GM12878 (cell line): ENCODE results near the gene CD70. TPM values are rescaled to one million over a fixed set of nuclear protein-coding genes. Genes with fewer than 3 reads are reported as not detected.
A peak's percentile ranks its signal among the peaks of the same experiment; 100 is the strongest.

Experiments
- BCL11A ChIP-seq: IDR thresholded peaks from 2 replicates; pipeline ENCODE4 v1.6.1; 2011; ENCODE audit warnings: low read depth, low read length
- BCL3 ChIP-seq: IDR thresholded peaks from 2 replicates; pipeline ENCODE4 v1.6.1; 2011; ENCODE audit warnings: borderline replicate concordance, low read depth, mild to moderate bottlenecking, moderate library complexity, low read length; ENCODE audit not compliant: insufficient read depth, poor library complexity, severe bottlenecking
- CHD4 ChIP-seq: fragments of 200-600 bp; sonication (generic); IDR thresholded peaks from 2 replicates; pipeline ENCODE4 v1.6.1; 2016; ENCODE audit warnings: mild to moderate bottlenecking
- E2F4 ChIP-seq: IDR thresholded peaks from 2 replicates; pipeline ENCODE4 v1.6.1; 2012; ENCODE audit warnings: low read depth, low read length, improper control_type of control experiment
- ETV6 ChIP-seq, 2 experiments: fragments of 450-650 bp in 1 of 2; IDR thresholded peaks in 1 of 2; conservative IDR thresholded peaks in 1 of 2; 2 replicates each; pipeline ENCODE4 v1.6.1; 2014; ENCODE audit warnings: antibody characterized with exemption in 1 of 2, borderline replicate concordance in 1 of 2, low read depth in 1 of 2, mild to moderate bottlenecking in 1 of 2, moderate library complexity in 1 of 2
- HDAC2 ChIP-seq: fragments of 200-600 bp; sonication (generic); IDR thresholded peaks from 2 replicates; pipeline ENCODE4 v1.6.1; 2017
- HDAC6 ChIP-seq: fragments of 200-600 bp; sonication (generic); IDR thresholded peaks from one replicate; pipeline ENCODE4 v1.8.0; 2017; ENCODE audit warnings: antibody characterized with exemption; ENCODE audit not compliant: unreplicated experiment
- IRF4 ChIP-seq: IDR thresholded peaks from 2 replicates; pipeline ENCODE4 v1.6.1; 2011; ENCODE audit warnings: low read depth, low read length
- MEF2B ChIP-seq: fragments of 450-650 bp; IDR thresholded peaks from 2 replicates; pipeline ENCODE4 v1.6.1; 2018; ENCODE audit warnings: mild to moderate bottlenecking, moderate library complexity; ENCODE audit not compliant: partially characterized antibody, poor library complexity, severe bottlenecking
- MXI1 ChIP-seq: fragments of 150-350 bp; IDR thresholded peaks from 2 replicates; pipeline ENCODE4 v1.6.1; 2011; ENCODE audit warnings: low read depth, mild to moderate bottlenecking, inconsistent platforms, low read length, improper control_type of control experiment
- NFXL1 ChIP-seq: fragments of 450-650 bp; IDR thresholded peaks from 2 replicates; pipeline ENCODE4 v1.6.1; 2017; ENCODE audit warnings: antibody characterized with exemption, mild to moderate bottlenecking, borderline replicate concordance
- NFYB ChIP-seq: IDR thresholded peaks from 2 replicates; pipeline ENCODE4 v1.6.1; 2011; ENCODE audit warnings: low read depth, mild to moderate bottlenecking, low read length, improper control_type of control experiment, moderate library complexity; ENCODE audit not compliant: insufficient read depth
- RCOR1 ChIP-seq: conservative IDR thresholded peaks from 2 replicates; pipeline ENCODE4 v1.6.1; 2012; ENCODE audit warnings: low read depth, low read length, improper control_type of control experiment
- RUNX3 ChIP-seq: IDR thresholded peaks from 2 replicates; pipeline ENCODE4 v1.6.1; 2012; ENCODE audit warnings: low read length, inconsistent platforms
- SMAD5 ChIP-seq: IDR thresholded peaks from 2 replicates; pipeline ENCODE4 v1.6.1; 2016; ENCODE audit warnings: antibody characterized with exemption, low read depth
- SREBF2 ChIP-seq: IDR thresholded peaks from 2 replicates; pipeline ENCODE4 v1.6.1; 2012; ENCODE audit warnings: mild to moderate bottlenecking, low read length
- STAT1 ChIP-seq: fragments of 450-650 bp; conservative IDR thresholded peaks from 2 replicates; pipeline ENCODE4 v1.6.1; 2014; ENCODE audit warnings: antibody characterized with exemption, mild to moderate bottlenecking
- TBL1XR1 ChIP-seq: IDR thresholded peaks from 2 replicates; pipeline ENCODE4 v1.6.1; 2012; ENCODE audit warnings: low read depth, low read length, improper control_type of control experiment
- USF2 ChIP-seq: IDR thresholded peaks from 2 replicates; pipeline ENCODE4 v1.6.1; 2011; ENCODE audit warnings: low read depth, low read length, improper control_type of control experiment, borderline replicate concordance
- WRNIP1 ChIP-seq: IDR thresholded peaks from 2 replicates; pipeline ENCODE4 v1.6.1; 2011; ENCODE audit warnings: low read depth, low read length, improper control_type of control experiment, borderline replicate concordance
- YBX1 ChIP-seq: fragments of 450-650 bp; IDR thresholded peaks from 2 replicates; pipeline ENCODE4 v1.6.1; 2016; ENCODE audit warnings: antibody characterized with exemption
- ZNF217 ChIP-seq: fragments of 450-650 bp; IDR thresholded peaks from 2 replicates; pipeline ENCODE4 v1.6.1; 2017; ENCODE audit warnings: antibody characterized with exemption, mild to moderate bottlenecking
- ZNF592 ChIP-seq: fragments of 450-650 bp; IDR thresholded peaks from 2 replicates; pipeline ENCODE4 v1.6.1; 2017; ENCODE audit warnings: mild to moderate bottlenecking, moderate library complexity
- polyA plus RNA-seq, 11 experiments: library from polyadenylated mRNA; depleted of rRNA in 4 of 11; unstranded in 6 of 11; stranded (reverse) in 5 of 11; fragments of >200 nt; fragmentation: Nextera tagmentation in 4 of 11; fragmentation: Illumina TruSeq in 1 of 11; extraction: Ambion mirVana in 4 of 11; extraction: Trizol in 1 of 11; gene quantifications; 1 replicate in 1 of 11; 2 replicates in 10 of 11; pipeline versions ENCODE4 v1.2.1 to v1.2.3, GENCODE V29; 2011 to 2016; ENCODE audit warnings: inconsistent platforms in 2 of 11, missing spikeins in 2 of 11, low read depth in 1 of 11
- total RNA-seq, 4 experiments: library from RNA; depleted of rRNA in 3 of 4; stranded (reverse); fragments of >200 nt in 3 of 4; fragmentation: Illumina TruSeq in 1 of 4; extraction: Trizol in 1 of 4; gene quantifications; 2 replicates each; pipeline versions ENCODE4 v1.2.1 to v1.2.3, GENCODE V29; 2013 to 2021

Gene CD70
- total and polyA plus RNA-seq, 10 of the 15 experiments (the other 5 are each of a cell fraction or from before 2014, with no cell fraction given) = 16.4 to 441 (median 265) TPM

- no peak for TF ChIP-seq MEF2B
- TF ChIP-seq RUNX3 = peak; percentile 82
- TF ChIP-seq ZNF217 = peak; percentile 84
- no peak for TF ChIP-seq STAT1
- TF ChIP-seq YBX1 = no peak
- TF ChIP-seq BCL11A = peak; percentile 65; the same call in 1 of the 2 replicates
- no peak for TF ChIP-seq HDAC6
- TF ChIP-seq MXI1 = no peak
- peak; percentile 24; the same call in 1 of the 2 replicates for TF ChIP-seq TBL1XR1
- no peak for TF ChIP-seq HDAC2
- no peak for TF ChIP-seq E2F4
- TF ChIP-seq RCOR1 = no peak
- TF ChIP-seq CHD4 = no peak
- TF ChIP-seq NFXL1 = no peak
- TF ChIP-seq IRF4 = no peak
- no peak for TF ChIP-seq SMAD5
- TF ChIP-seq SREBF2 = no peak
- peak in 1 of 2 experiments; percentile 62; a peak in 1 of 4 replicates for TF ChIP-seq ETV6 (conservative IDR thresholded peaks at IDR 0.05 in 1 of 2, IDR thresholded peaks at IDR 0.05 in 1 of 2; ENCODE audit: borderline replicate concordance in 1 of 2, low read depth in 1 of 2)
- TF ChIP-seq USF2 = no peak
- TF ChIP-seq BCL3 = peak; percentile 30
- TF ChIP-seq NFYB = no peak
- TF ChIP-seq WRNIP1 = no peak
- no peak for TF ChIP-seq ZNF592
These were observed 22.8 kb upstream of the CD70 start (continued) for GRCh38 chr19:6613711-6614110.
